ELR (cell line): Measurements from ENCODE around the gene MT1A.
A peak's percentile ranks its signal among the peaks of the same experiment; 100 is the strongest.

Source experiments
- DNase-seq: peaks from one replicate; pipeline ENCODE4 v3.0.0-alpha.2; 2015; ENCODE audit warnings: low read depth

MT1A gene

DNA sequence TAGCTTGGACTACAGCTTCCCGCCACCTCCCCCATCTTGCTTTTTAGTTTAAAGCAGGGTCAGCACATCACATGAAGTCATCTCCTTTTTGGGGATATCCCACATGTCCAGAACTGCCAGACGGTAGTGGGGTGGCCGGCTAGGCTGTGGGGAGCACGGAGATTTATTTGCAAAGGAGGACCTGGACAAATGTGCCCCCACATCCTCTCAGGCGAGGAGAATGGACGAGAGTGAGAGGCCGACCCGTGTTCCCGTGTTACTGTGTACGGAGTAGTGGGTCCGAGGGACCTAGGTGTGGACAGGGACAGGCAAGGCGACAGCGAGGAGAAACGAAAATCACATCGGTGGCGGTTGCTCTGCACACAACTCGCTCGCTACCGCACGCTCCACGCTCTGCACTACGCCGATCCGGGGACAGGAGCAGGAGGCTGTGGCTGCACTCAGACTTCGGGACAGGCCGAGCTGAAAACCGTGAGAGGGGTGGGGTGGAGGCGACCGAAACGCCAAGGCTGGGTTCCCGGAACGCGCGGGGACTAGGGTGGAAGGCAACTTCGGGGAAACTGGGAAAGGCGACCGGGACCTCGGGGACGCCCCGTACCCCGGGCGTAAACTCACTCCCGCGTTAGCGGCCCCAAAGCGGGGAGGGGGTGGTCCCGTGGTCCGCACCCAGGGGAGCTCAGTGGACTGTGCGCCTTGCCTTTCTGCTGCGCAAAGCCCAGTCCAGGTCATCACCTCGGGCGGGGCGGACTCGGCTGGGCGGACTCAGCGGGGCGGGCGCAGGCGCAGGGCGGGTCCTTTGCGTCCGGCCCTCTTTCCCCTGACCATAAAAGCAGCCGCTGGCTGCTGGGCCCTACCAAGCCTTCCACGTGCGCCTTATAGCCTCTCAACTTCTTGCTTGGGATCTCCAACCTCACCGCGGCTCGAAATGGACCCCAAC lies at the start of gene MT1A:
Gene MT1A, plus strand, starts transcription at position 853 of the 937 bp plus-strand sequence. Its CDS starts 73 bp downstream, at position 926.
- DNase-seq, result peak; percentile 45

DNA sequence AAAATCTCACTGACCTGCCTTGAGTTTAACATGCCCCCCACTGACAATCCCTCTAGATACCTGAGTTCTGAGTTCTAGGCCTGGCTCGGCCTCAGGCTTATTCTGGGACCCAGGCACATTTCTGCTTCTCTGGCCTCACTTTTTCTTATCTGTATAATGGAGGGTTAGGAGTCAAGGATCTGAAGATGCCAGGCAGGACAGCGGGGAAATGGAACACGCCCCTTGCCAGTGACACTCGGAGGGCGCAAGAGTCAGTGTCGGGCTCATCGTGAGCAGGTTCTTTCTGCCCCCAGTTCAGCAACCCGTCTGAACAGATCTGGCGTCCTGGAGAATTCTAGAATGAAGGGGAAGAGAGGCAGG lies 49.7 kb upstream of the MT1A start:
- DNase-seq, result no peak

DNA sequence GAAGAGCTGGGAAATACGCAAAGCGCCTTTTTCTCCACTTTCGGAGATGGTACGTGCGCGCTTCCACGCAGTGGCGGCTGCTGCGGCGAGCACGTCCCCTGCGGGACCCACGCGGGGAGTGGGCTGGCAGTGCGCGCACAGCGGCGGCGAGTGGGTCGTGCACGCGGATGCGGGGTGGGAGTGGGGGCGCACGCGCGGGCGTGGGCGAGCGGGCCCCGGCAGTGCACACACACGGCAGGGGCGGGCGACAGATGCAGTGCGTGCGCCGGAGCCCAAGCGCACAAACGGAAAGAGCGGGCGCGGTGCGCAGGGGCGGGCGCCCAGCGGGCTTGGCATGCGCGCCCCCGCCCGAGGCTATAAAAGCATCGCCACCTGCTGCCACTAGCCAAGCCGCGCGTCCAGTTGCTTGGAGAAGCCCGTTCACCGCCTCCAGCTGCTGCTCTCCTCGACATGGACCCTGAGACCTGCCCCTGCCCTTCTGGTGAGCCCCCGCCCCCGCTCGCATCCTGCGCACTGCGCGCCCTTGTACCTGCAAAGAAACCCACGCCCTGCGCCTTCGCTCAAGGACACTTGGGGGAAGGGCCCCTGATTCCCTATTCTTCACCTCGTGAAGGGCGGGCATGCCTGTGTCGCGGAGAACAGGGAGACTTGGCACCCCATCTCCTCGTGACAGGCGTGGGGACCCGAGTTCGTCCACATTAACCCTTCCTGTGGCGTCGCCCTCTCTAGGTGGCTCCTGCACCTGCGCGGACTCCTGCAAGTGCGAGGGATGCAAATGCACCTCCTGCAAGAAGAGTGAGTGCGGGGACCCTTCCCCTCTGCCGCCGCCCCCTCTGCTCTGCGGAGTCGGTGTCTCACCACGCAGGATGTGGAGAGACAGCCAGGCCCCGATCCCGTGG lies 49.1 kb upstream of the MT1A start, which contains the start of gene MT3:
Gene MT3, plus strand, starts transcription at position 388 of the 899 bp plus-strand sequence. Its CDS starts 63 bp downstream, at position 451.
- DNase-seq, result peak; percentile 45

DNA sequence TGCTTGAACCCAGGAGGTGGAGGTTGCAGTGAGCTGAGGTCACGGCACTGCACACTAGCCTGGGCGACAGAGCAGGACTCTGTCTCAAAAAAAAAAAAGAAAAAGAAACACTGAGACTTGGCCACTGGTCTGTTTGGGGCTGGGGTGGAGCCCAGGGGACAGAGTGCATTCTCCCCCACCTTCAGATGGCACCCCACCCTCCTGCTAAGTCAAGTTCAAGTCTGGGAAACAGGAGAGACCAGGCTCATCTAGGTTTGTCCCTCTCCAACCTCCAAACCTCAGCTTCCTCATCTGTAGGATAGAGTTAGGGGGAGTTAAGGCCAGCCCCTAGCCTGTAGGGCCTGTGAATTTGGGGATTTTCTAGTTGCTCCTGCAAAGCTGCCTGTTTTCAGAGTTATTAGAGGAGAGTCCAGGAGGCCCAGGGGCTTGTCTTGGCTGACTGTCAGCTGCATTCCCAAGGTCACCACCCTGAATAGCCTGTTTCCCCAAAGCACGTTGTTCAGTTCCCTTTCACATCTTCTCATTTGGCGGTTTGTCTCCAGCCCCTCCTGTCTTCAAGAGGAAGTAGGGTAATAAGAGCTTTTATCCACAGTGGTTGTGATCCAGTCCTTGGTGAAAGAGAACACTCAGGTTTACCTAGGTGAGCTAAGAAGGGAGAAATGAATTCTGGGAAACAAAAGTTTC lies 46.9 kb upstream of the MT1A start:
- no peak for DNase-seq

DNA sequence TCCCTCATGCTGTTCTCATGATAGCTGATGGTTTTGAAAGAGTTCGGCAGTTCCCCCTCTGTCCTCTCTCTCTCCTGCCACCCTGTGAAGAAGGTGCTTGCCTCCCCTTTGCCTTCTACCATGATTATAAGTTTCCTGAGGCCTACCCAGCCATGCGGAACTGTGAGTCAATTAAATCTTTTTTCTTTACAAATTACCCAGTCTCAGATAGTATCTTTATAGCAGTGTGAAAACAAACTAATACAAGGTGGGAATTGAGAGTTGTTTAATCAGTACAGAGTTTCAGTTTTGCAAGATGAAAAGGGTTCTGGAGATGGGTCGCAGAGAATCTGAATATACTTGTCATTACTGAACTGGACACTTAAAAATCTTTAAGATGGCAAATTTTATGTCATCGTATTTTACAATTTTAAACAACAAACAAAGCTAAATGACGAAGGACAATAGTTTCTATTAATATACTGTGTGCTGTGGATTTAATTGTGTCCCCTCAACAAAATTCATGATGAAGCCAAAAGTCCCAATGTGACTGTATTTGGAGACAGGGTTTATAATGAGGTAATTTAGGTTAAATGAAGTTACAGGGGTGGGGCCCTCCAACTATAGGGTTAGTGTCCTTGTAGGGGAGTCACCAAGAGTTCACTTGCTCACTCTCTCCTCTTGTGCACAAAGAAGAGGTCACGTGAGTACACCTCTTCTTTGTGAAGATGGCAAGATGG lies 44.7 kb upstream of the MT1A start:
- DNase-seq, result no peak

DNA sequence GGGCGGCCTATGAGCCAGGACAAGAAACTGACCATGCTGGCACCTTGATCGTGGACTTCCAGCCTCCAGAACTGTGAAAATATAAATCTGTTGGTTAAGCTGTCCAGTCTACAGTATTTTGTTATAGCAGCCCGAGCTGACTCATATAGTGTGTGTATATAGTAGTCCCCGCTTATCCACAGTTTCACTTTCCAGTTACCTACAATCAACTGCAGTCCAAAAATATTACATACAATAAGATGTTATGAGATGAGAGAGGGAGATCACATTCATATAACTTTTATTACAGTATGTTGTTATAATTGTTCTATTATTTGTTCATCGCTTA lies 44.2 kb upstream of the MT1A start:
- DNase-seq, result no peak

DNA sequence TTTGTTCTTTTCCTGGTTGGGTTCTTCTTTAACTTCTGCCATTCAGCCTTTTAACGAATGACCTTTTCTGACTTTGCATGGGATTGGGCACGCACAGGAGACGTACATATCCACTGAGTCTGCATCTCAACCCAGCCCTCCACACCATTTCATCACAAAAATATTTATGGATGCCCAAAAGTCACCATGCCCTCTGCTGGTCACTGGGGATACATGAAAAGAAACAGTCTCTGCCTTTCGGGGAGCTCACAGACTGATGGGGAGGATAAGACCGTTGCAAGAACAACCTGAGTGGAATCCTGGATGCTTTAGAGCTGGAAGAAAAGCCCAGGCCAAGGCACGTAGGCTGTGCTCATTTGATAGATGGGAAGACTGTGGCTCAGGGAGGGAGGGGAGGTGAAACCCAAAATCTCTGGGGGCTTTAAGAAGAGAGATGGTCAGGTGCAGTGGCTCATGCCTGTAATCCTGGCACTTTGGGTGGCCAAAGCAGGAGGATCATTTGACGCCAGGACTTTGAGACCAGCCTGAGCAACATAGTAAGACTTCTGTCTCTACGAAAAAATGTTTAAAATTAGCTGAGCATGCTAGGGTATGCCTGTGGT lies 38.0 kb upstream of the MT1A start:
- DNase-seq, result peak; percentile 85

DNA sequence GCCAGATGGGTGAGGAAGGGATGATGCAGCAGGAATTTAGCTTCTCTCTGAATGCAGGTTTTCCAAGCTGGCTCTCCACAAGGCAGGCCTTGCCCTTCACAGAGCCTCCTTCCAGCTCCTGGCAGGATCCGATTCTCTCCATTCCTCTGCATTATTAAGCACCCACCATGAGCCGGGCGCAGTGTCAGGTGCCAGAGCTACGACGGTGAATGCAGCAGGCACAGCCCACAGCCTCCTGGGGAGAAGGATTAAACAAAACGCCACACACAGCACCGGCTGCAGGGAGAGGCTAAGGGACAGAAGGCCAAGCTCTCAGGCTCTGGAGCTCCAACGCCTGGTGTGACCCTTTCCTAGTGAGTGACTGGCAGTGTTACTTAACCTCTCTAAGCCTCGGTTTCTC lies 37.1 kb upstream of the MT1A start:
- DNase-seq, result no peak

DNA sequence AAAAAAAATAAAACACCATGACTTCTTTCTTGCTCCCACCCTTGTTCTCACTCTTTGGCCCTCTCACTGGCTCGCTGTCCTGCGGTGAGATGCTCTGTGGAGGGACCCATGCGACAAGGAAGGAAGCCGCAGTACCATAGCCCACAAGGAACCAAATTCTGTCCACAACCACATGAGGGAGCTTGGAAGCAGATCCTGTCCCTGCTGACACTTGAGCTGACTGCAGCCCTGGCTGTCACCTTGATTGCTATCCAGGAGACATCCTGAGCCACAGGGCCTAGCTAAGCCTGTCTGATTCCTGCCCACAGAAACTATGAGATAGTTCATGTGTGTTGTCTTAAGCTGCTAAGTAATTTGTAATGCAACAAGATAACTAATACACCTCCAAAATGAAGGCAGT lies 34.9 kb upstream of the MT1A start:
- DNase-seq, result peak; percentile 74

DNA sequence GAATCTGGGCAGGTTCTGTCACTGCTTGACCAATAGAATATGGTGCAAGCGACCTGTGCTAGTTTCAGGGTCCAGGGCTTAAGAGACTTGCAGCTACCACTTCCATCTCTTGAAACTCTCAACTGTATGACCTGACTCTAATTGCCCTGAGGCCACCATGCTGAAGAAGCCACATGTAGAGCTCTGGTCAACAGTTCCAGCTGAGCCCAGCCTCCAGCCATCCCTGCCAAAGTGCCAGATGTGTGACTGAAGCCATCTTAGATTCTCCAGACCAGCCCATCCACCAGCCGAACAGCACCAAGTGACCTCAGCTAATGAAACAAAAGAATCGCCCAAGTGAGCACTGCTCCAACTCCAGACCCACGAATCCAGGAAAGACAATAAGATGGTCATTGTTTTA lies 33.5 kb upstream of the MT1A start:
- no peak for DNase-seq

DNA sequence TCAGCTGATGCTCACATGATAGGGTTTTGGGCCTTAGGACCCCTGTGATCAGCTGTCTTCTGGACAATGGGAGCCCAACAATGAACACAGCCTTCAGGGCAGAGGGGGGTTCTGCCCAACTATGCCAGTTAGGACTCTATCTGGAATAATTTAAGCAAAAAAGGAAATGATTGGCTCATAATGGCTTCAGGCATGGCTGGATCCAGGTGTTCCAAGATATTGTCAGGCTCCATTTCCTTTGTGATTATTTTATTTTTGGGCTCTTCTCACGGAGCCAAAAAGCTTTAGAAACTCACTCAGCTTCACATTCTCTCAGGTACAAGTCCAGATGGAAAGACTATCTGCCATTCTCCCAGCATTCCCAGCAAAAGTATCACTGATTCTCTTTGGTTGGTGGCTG lies 33.0 kb upstream of the MT1A start:
- DNase-seq, result no peak

DNA sequence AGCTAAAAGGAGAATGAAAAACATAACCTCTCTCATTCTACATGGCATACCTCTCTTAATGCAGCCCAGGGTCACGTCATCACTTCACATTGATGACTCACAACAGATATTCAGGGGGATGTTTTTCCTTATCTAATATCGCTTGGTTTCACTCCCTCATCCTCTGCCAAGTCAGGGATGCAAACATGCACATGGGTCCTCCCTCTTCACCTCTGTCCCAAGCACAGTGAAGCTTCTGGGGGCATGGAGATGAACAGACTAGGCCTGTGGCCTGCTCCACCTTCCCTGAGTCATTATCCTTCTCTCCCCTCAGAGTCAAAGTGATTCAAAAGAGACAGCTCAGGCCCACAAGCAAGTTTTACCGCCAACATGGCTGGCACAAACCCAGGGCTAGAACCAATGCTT lies 32.4 kb upstream of the MT1A start:
- DNase-seq, result peak; percentile 93

DNA sequence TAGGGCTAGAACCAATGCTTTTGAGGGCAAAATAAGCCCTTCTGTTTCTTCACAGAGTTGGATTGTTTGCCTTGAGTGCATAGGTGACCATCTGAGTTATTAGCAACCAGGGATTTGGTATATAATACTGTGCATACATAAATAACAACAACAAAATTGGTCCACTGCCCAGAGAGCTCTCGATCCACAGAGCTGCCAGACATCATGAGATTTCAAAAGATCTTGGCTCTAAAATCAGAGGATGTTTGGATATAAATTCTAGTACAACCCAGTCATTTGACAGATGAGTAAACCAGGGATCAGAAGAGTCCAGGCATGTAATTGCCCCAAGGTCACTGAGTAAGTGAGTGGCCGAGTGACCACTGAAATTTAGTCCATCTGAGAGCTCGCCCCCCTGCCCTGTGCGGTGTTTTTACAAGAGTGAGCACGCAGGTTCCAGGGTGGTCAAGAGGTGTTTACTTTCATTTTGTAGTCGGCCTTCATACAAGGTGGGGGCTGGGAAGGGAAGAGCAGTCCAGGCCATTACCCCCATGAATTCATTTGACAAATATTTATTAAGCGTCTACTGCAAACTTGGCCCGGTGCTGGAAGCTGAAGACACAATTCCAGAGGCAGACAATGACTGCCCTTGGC lies 31.9 kb upstream of the MT1A start:
- peak; percentile 97 for DNase-seq

DNA sequence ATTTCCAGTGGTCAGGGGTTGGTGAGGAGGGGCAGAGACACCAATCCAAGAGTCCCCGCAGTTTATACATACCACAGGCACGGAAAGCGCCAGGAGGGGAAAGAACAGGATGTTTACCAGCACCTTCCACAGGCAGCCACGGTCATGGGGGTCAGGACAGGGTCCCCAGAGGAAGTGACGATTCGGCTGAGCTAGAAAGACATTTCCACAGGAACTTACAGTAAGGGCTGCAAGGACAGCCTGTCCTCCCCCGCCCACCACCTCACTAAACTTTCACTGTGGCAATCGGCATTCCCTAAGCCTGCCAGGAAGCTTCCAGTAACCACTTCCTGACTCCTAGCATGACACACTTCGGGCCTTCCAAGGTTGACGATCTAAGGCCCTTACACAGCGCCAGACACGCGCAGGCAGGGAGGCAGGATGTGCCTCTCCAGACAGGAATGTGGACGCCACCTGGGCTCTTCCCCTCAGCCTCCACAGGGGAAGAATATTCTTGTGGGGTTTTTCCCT lies 31.3 kb upstream of the MT1A start:
- DNase-seq, result peak; percentile 100

DNA sequence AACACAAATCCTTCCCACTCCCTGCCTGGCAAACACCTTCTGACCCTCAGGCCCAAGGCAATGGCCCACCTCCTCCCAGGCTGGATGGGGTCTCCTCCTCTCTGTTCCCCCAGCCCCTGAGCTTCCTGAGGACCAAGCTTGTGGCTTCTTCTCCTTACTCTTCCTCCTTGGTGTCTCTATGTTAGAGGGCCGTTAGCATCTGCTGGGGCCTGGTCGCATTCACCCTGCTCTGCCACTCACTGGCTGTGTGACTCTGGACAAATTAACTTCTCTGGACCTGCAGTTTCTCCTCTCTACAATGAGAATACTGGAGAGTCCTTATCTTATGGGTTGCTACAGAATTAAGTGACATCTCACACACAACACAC lies 30.8 kb upstream of the MT1A start:
- no peak for DNase-seq

DNA sequence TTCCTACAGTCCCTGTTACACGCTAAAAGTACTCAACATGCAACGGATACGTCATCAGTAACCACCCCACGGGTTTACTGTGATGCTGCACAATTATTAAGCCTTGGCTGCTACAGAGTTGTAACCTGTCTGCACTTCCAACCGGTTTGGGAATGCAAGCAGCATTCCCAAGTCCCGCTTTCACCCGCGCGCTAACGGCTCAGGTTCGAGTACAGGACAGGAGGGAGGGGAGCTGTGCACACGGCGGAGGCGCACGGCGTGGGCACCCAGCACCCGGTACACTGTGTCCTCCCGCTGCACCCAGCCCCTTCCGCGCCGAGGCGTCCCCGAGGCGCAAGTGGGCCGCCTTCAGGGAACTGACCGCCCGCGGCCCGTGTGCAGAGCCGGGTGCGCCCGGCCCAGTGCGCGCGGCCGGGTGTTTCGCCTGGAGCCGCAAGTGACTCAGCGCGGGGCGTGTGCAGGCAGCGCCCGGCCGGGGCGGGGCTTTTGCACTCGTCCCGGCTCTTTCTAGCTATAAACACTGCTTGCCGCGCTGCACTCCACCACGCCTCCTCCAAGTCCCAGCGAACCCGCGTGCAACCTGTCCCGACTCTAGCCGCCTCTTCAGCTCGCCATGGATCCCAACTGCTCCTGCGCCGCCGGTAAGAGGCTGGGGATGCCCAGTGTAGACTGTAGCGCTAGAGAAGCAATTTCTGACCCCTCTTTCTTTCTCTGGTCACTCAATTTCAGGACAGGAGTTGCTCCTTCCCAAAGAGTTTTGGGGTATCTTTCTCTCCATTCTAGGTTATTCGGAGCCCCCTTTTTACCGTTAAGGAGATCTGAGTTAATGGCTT lies 30.2 kb upstream of the MT1A start, which contains the start of gene MT2A:
Gene MT2A, plus strand, starts transcription at position 542 of the 833 bp plus-strand sequence. Its CDS starts 72 bp downstream, at position 614.
- peak; percentile 99 for DNase-seq

DNA sequence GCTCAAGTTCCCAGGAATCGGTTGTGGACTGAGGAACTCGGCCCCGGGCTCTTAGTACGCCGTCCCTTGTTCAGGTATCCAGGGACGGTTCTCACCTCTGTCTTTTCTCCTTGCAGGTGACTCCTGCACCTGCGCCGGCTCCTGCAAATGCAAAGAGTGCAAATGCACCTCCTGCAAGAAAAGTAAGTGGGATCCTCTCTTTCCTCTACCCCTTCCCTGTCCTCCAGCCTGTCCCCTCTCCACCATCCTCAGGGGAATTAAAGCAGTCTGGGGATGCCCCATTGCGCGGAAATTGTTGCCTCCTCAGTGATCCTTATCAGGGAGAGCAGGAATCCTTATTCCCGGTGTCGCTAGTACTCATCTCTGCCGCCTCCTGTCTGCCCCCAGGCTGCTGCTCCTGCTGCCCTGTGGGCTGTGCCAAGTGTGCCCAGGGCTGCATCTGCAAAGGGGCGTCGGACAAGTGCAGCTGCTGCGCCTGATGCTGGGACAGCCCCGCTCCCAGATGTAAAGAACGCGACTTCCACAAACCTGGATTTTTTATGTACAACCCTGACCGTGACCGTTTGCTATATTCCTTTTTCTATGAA lies 29.5 kb upstream of the MT1A start:
- no peak for DNase-seq

DNA sequence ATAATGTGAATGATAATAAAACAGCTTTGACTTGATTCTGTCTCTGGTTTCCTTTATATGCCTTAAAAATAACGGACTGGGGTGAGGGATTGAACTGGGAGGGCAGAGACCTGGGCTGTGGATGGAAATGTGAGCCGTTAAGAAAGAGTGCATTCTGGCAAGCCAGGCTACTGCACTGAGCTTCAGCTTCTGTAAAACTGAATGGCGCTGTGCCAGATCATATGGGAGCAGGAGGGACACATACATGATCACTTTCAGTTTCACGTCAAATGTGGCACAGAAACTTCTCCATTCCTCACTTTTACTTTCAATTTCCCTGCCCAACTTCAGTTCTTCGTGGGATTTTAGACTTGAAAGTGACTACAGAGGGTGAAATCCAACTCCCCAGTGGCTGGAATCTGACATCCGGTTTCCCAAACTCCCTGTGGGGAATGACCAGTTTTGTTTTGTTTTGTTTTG lies 29.0 kb upstream of the MT1A start:
- DNase-seq, result peak; percentile 91

DNA sequence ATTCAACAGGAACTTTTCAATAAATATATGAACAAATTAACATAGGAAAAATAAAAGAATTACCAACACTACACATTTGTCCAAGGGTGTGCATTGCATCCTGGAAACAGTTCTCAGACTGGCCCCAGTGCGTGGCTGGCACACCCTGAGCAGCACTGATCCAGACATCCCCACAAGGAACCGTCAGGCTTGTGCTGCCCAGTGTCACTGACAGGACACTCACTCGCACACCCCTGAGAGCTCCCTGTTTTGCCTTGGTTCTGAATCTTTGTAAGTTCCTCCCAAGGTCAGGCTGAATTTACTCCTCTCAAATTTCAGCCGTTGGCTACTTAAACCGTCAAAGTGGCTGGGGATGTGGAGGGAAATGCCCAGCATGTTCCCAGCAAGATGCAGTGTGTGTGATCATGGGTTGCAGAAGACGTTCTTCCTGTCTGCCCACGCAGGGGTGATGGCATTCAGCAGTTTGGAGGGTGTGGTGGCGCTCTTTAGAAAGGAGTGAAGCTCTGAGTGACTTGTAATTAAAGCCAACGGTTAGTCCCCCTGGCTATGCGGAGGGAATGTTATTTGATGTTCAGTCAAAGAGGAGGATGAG lies 28.4 kb upstream of the MT1A start:
- DNase-seq, result peak; percentile 94
